A549 (cell line): ENCODE data around the gene YBX2.

ENCODE experiments used
- CEBPB ChIP-seq, 2 experiments: fragments of >200 bp in 1 of 2; sonication (Bioruptor Twin) in 1 of 2; formaldehyde crosslinking in 1 of 2; IDR thresholded peaks; 2 replicates each; pipeline ENCODE4 v1.6.1; 2012 to 2016
- CTCF ChIP-seq: fragments of >200 bp; sonication (Bioruptor Twin); formaldehyde crosslinking; IDR thresholded peaks from 3 replicates; pipeline ENCODE4 v1.5.1; 2016
- EP300 ChIP-seq, 2 experiments: fragments of >200 bp; sonication (Bioruptor Twin); formaldehyde crosslinking; IDR thresholded peaks; 2 replicates in 1 of 2; 3 replicates in 1 of 2; pipeline ENCODE4 v1.6.1; 2016 to 2017
- FOSB ChIP-seq: fragments of 250-450 bp; sonication (Bioruptor Pico); IDR thresholded peaks from 2 replicates; pipeline ENCODE4 v1.5.0; 2020; ENCODE audit warnings: mild to moderate bottlenecking, moderate library complexity
- HMGXB4 ChIP-seq: fragments of 250-450 bp; sonication (Bioruptor Pico); IDR thresholded peaks from 2 replicates; pipeline ENCODE4 v1.5.0; 2021; ENCODE audit warnings: mild to moderate bottlenecking, moderate library complexity, borderline replicate concordance
- JUN ChIP-seq, 2 experiments: fragments of >200 bp; sonication (Bioruptor Twin); formaldehyde crosslinking; IDR thresholded peaks; 2 replicates in 1 of 2; 3 replicates in 1 of 2; pipeline ENCODE4 v1.6.1; 2016 to 2017
- MAZ ChIP-seq: fragments of 150-350 bp; IDR thresholded peaks from 2 replicates; pipeline ENCODE4 v1.6.1; 2014; ENCODE audit warnings: antibody characterized with exemption, low read depth, low read length, borderline replicate concordance
- POLR2A ChIP-seq: IDR thresholded peaks from 2 replicates; pipeline ENCODE4 v1.6.1; 2012; ENCODE audit warnings: mild to moderate bottlenecking, low read length
- SREBF2 ChIP-seq: fragments of 450-650 bp; IDR thresholded peaks from 2 replicates; pipeline ENCODE4 v1.6.1; 2014; ENCODE audit warnings: mild to moderate bottlenecking, moderate library complexity

GRCh38 chr17:7326186-7326585 is 31.7 kb upstream of the YBX2 start:
- TF ChIP-seq HMGXB4 (no peak), CTCF (no peak), SREBF2 (no peak), JUN (IDR thresholded peaks at IDR 0.05) (no peak), MAZ (no peak), FOSB (no peak), POLR2A (no peak), EP300 (IDR thresholded peaks at IDR 0.05) (no peak), CEBPB (IDR thresholded peaks at IDR 0.05) (no peak)
